SU-DHL-6 (cell line): ENCODE results near the gene TUSC7.

Experiments used
- H2AFZ ChIP-seq: fragments of 200-600 bp; sonication (generic); 2 replicates; pipeline ENCODE4 v1.6.1; 2014; ENCODE audit warnings: low read depth, mild to moderate bottlenecking, moderate library complexity, mixed read lengths, antibody characterized with exemption, low read length; ENCODE audit not compliant: severe bottlenecking
- H3F3A ChIP-seq: fragments of 200-600 bp; shearing (Covaris generic); 2 replicates; pipeline ENCODE4 v1.6.0; 2016; ENCODE audit warnings: antibody characterized with exemption, mild to moderate bottlenecking; ENCODE audit not compliant: insufficient read depth
- H3K27ac ChIP-seq: fragments of 200-600 bp; sonication (generic); 2 replicates; pipeline ENCODE4 v1.5.1; 2016; ENCODE audit warnings: low read depth, mild to moderate bottlenecking, low read length, moderate library complexity, mixed read lengths
- H3K27me3 ChIP-seq: fragments of 200-600 bp; sonication (generic), shearing (Covaris generic); 2 replicates; pipeline ENCODE4 v1.6.0; 2014; ENCODE audit warnings: mild to moderate bottlenecking, low read length
- H3K36me3 ChIP-seq: fragments of 200-600 bp; sonication (generic); 2 replicates; pipeline ENCODE4 v1.6.1; 2014; ENCODE audit warnings: mild to moderate bottlenecking, low read length, mixed read lengths
- H3K4me2 ChIP-seq: fragments of 300-600, 200-600 bp; shearing (Covaris generic), sonication (generic); 2 replicates; pipeline ENCODE4 v1.6.0; 2014; ENCODE audit warnings: low read length, low read depth, mild to moderate bottlenecking; ENCODE audit not compliant: poor library complexity, severe bottlenecking
- H3K4me3 ChIP-seq: fragments of 200-600 bp; sonication (generic); 2 replicates; pipeline ENCODE4 v1.5.1; 2014; ENCODE audit warnings: antibody characterized with exemption, low read length, mild to moderate bottlenecking, mixed read lengths; ENCODE audit not compliant: insufficient read depth, poor library complexity, severe bottlenecking
- H3K79me2 ChIP-seq: fragments of 200-600 bp; sonication (generic); 2 replicates; pipeline ENCODE4 v1.6.1; 2014; ENCODE audit warnings: mild to moderate bottlenecking, low read length, moderate library complexity; ENCODE audit not compliant: insufficient read depth
- H3K9ac ChIP-seq: fragments of 200-600 bp; sonication (generic); 2 replicates; pipeline ENCODE4 v1.7.0; 2014; ENCODE audit warnings: mild to moderate bottlenecking, low read length
- H3K9me2 ChIP-seq: fragments of 200-600 bp; sonication (generic); replicated peaks from 2 replicates; pipeline ENCODE4 v1.6.1; 2014; ENCODE audit warnings: low read length; ENCODE audit not compliant: insufficient read depth
- H3K9me3 ChIP-seq: fragments of 200-600 bp; sonication (generic); 2 replicates; pipeline ENCODE4 v1.6.1; 2014; ENCODE audit warnings: low read length, mixed read lengths; ENCODE audit not compliant: insufficient read depth
- H4K20me1 ChIP-seq: fragments of 200-600 bp; sonication (generic); 2 replicates; pipeline ENCODE4 v1.6.1; 2014; ENCODE audit warnings: low read depth, mild to moderate bottlenecking, antibody characterized with exemption, low read length, moderate library complexity, mixed read lengths
- EZH2phosphoT487 ChIP-seq: fragments of 200-600 bp; sonication (generic), shearing (Covaris generic); conservative IDR thresholded peaks from 2 replicates; pipeline ENCODE4 v1.6.1; 2018; ENCODE audit warnings: mild to moderate bottlenecking, antibody characterized with exemption, low read length, moderate library complexity, mixed read lengths
- TF ChIP-seq, protein P1 (sequence below): fragments of 200-600 bp; sonication (generic); IDR thresholded peaks from one replicate; pipeline ENCODE4 v1.5.1; 2017; ENCODE audit warnings: antibody characterized with exemption, mild to moderate bottlenecking, low read length, moderate library complexity; ENCODE audit not compliant: insufficient read depth, poor library complexity, severe bottlenecking

Gene TUSC7

DNA sequence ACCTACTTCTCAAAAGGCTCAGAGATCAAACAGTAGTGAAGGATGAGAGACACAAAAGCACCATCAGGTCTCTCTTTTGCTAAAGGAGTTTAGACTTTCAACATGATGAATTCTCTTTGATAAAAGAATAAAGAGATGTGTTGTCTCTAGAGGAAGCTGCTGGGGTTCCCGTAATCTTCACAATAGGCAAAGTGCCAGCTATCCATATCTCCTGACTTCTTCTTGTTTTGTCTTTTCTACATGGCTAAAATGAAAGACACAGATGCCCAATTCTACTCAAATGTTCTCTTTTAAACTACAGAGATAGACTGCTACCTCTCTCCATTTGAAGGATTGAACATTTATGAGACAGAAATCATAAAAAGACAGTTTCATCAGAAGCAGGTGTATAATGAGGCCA lies 38.4 kb upstream of the TUSC7 start:
- H3K79me2 ChIP-seq, result no peaks in the 10 kb centered on the region
- H3K9me3 ChIP-seq, result no peaks in the 10 kb centered on the region
- no peaks in the 10 kb centered on the region for H4K20me1 ChIP-seq
- H3K27me3 ChIP-seq, result no peaks in the 10 kb centered on the region
- H3K36me3 ChIP-seq, result no peaks in the 10 kb centered on the region
- H2AFZ ChIP-seq, result no peak overlapping the region
- no peak overlapping the region for H3K27ac ChIP-seq
- H3K4me3 ChIP-seq, result no peak overlapping the region
- no peaks in the 10 kb centered on the region for H3F3A ChIP-seq
- no peaks in the 10 kb centered on the region for H3K9me2 ChIP-seq
- no peak overlapping the region for H3K4me2 ChIP-seq
- no peak overlapping the region for H3K9ac ChIP-seq
- TF ChIP-seq, protein P1, sequence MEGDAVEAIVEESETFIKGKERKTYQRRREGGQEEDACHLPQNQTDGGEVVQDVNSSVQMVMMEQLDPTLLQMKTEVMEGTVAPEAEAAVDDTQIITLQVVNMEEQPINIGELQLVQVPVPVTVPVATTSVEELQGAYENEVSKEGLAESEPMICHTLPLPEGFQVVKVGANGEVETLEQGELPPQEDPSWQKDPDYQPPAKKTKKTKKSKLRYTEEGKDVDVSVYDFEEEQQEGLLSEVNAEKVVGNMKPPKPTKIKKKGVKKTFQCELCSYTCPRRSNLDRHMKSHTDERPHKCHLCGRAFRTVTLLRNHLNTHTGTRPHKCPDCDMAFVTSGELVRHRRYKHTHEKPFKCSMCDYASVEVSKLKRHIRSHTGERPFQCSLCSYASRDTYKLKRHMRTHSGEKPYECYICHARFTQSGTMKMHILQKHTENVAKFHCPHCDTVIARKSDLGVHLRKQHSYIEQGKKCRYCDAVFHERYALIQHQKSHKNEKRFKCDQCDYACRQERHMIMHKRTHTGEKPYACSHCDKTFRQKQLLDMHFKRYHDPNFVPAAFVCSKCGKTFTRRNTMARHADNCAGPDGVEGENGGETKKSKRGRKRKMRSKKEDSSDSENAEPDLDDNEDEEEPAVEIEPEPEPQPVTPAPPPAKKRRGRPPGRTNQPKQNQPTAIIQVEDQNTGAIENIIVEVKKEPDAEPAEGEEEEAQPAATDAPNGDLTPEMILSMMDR, result no peak
- no peak for TF ChIP-seq EZH2phosphoT487

DNA sequence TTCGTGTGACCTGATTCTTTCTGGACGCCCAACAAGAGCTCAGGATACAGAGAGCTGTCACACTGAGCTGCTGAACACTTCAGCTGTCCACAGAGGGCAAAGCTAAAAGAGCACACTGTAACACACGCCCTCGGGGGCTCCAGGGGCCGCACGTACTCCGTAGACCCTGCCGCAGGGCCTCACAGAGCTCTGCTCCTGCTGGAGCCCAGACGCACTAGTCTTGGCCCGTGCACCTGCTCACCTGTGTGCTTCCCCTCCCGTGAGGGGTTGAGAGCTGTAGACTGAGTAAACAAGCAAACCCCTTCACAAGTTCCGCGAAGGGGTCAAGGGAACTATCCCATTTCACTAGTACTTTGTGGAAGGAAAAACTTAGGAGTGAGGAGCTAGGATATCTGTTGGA lies 30.7 kb upstream of the TUSC7 start:
- no peak for TF ChIP-seq EZH2phosphoT487
- TF ChIP-seq, protein P1, result no peak
- no peak overlapping the region for H3K4me2 ChIP-seq
- H3K36me3 ChIP-seq, result no peaks in the 10 kb centered on the region
- H2AFZ ChIP-seq, result no peak overlapping the region
- no peaks in the 10 kb centered on the region for H3K9me3 ChIP-seq
- no peaks in the 10 kb centered on the region for H3K79me2 ChIP-seq
- no peaks in the 10 kb centered on the region for H3K9me2 ChIP-seq
- no peak overlapping the region for H3K27ac ChIP-seq
- H4K20me1 ChIP-seq, result no peaks in the 10 kb centered on the region
- H3K4me3 ChIP-seq, result no peak overlapping the region
- no peaks in the 10 kb centered on the region for H3K27me3 ChIP-seq
- H3K9ac ChIP-seq, result no peak overlapping the region
- H3F3A ChIP-seq, result no peaks in the 10 kb centered on the region

DNA sequence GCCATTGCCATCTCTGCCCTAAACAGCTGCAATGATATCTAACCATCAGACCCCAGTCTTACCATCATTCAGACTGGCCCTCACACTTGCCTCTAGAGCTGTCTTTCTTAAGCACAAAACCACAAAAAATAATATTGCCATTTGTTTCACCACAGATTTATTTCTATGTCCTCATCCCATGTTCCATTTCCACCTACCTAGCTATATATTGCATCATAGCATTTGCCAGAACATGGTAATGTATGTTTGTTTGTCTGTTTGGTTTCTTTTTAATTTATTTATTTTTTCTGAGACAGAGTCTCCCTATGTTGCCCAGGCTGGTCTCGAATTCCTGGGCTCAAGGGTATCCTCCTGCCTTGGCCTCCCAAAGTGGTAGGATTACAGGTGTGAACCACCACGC lies 18.5 kb upstream of the TUSC7 start:
- H3K4me2 ChIP-seq, result no peak overlapping the region
- H3K79me2 ChIP-seq, result no peaks in the 10 kb centered on the region
- H3K27ac ChIP-seq, result no peak overlapping the region
- no peaks in the 10 kb centered on the region for H3K9me3 ChIP-seq
- no peak overlapping the region for H2AFZ ChIP-seq
- no peaks in the 10 kb centered on the region for H3K27me3 ChIP-seq
- H3F3A ChIP-seq, result no peaks in the 10 kb centered on the region
- no peak overlapping the region for H3K4me3 ChIP-seq
- H4K20me1 ChIP-seq, result no peaks in the 10 kb centered on the region
- TF ChIP-seq, protein P1, result no peak
- no peak for TF ChIP-seq EZH2phosphoT487
- H3K36me3 ChIP-seq, result no peaks in the 10 kb centered on the region
- no peak overlapping the region for H3K9ac ChIP-seq
- H3K9me2 ChIP-seq, result no peaks in the 10 kb centered on the region
